ENCODE measurements around the gene VPS33B. TPM values are rescaled to one million over a fixed set of nuclear protein-coding genes. Genes with fewer than 3 reads are reported as not detected.

The VPS33B gene
- total RNA-seq, 4 donors from 2014 or later: 3.3 to 7.7 (median 4.3) TPM

- Histone ChIP-seq H3K9me3 (no peaks in the 10 kb centered on the region), H3K4me3 (no peak overlapping the region), H3K27me3 (no peaks in the 10 kb centered on the region), H3K36me3 (no peaks in the 10 kb centered on the region), H3K4me1 (no peaks in the 10 kb centered on the region), H3K27ac (no peak overlapping the region)
- TF ChIP-seq CTCF (IDR thresholded peaks at IDR 0.05 in 4 of 5, conservative IDR thresholded peaks at IDR 0.05 in 1 of 5) (no peak), POLR2A (IDR thresholded peaks at IDR 0.05) (no peak)
- in situ Hi-C loops (cut with MboI; ENCODE audit: low sequenced_read_pairs in 4 of 4): no loop called here
- DNase-seq: no peak
- ATAC-seq: no peak
- intact Hi-C loops (cut with DNase I; ENCODE audit: low total_unique reads): no loop called here
Measured at GRCh38 chr15:91031796-91032195, 9.4 kb upstream of the VPS33B start.

DNA sequence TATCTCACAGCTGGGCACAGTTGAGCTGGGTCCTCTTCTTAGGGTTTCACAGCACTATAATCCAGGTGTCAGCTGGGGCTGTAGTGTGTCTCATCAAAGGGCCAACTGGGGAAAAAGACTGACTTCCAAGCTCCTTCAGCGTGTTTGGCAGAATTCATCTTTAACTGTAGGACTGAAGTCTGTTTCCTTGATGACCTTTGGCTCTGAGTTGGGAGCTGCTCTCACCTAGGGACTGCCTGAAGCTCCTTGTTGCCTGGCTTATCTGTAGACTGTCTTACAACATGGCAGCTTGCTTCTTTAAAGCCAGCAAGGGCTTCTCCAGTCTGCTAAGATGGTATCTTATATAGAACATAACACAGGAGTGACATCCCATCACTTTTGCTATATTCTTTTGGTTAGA is 5.3 kb upstream of the VPS33B start:
- ATAC-seq (no peak), DNase-seq (no peak)
- no peaks in the 10 kb centered on the region for H3K27me3 ChIP-seq
- H3K9me3 ChIP-seq: no peaks in the 10 kb centered on the region
- H3K36me3 ChIP-seq: no peaks in the 10 kb centered on the region
- no peak overlapping the region for H3K27ac ChIP-seq
- in situ Hi-C loops (cut with MboI; ENCODE audit: low sequenced_read_pairs in 4 of 4) (no loop called here), intact Hi-C loops (cut with DNase I; ENCODE audit: low total_unique reads) (no loop called here)
- TF ChIP-seq POLR2A (IDR thresholded peaks at IDR 0.05) (no peak), CTCF (IDR thresholded peaks at IDR 0.05 in 4 of 5, conservative IDR thresholded peaks at IDR 0.05 in 1 of 5) (no peak)
- H3K4me3 ChIP-seq: no peak overlapping the region
- H3K4me1 ChIP-seq: peaks cover 5 to 6% of the 10 kb centered on the region in 2 donors

DNA sequence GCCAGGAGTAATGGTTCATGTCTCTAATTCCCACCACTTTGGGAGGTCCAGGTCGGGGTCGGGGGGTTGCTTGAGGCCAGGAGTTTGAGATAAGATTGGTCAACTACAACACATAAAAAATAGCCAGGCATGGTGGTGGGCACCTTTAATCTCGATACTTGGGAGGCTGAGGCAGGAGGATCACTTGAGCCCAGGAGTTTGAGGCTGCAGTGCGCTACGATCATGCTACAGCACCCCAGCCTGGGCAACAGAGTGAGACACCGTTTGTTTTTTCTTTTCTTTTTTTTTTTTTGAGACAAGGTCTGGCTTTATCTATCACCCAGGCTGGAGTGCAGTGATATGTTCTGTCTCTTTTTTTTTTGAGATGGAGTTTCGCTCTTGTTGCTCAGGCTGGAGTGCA is 1.3 kb upstream of the VPS33B start:
- intact Hi-C loops (cut with DNase I; ENCODE audit: low total_unique reads): loop anchor here (2.0 kb wide), 2 partner anchors 29 to 69 kb away; partner anchors contain the start of genes PRC1 and RCCD1
- TF ChIP-seq CTCF (IDR thresholded peaks at IDR 0.05 in 4 of 5, conservative IDR thresholded peaks at IDR 0.05 in 1 of 5) (no peak), POLR2A (IDR thresholded peaks at IDR 0.05) (no peak)

DNA sequence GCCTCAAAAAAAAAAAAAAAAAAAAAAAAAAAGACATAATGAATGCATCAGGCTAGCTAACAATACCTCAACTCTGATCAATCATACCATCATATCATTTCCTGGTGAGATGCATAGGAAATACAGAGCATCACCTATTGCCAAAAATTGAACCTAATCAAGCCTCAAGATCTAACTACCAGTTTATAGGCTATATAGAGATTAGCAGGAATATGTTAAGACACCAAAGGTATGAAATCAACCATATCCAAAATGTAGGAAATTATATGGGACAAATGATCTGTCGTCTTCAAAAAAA is 387 bp upstream of the VPS33B start:
- no peak for DNase-seq
- peak in 1 of 2 donors; percentile 11 for ATAC-seq
- intact Hi-C loops (cut with DNase I; ENCODE audit: low total_unique reads): loop anchor here (2.0 kb wide), 2 partner anchors 28 to 68 kb away; partner anchors contain the start of genes PRC1 and RCCD1

More for the DNA sequence above, 1.3 kb upstream of the VPS33B start:
- Histone ChIP-seq H3K4me3 (no peak overlapping the region), H3K27me3 (no peaks in the 10 kb centered on the region), H3K9me3 (no peaks in the 10 kb centered on the region), H3K36me3 (no peaks in the 10 kb centered on the region), H3K4me1 (peaks cover 18 to 26% of the 10 kb centered on the region in 2 donors), H3K27ac (no peak overlapping the region)
- ATAC-seq (no peak), DNase-seq (no peak)
- in situ Hi-C loops (cut with MboI; ENCODE audit: low sequenced_read_pairs in 4 of 4): no loop called here

More for the DNA sequence above, 387 bp upstream of the VPS33B start:
- Histone ChIP-seq H3K4me3 (peak overlapping the region; percentile 74 to 98 (median 96)), H3K4me1 (peaks cover 18 to 26% of the 10 kb centered on the region in 2 donors), H3K36me3 (no peaks in the 10 kb centered on the region), H3K27ac (peak overlapping the region; percentile 68 to 83 (median 72)), H3K27me3 (no peaks in the 10 kb centered on the region), H3K9me3 (no peaks in the 10 kb centered on the region)
- in situ Hi-C loops (cut with MboI; ENCODE audit: low sequenced_read_pairs in 4 of 4): no loop called here
- TF ChIP-seq POLR2A (IDR thresholded peaks at IDR 0.05): no peak
- no peak for TF ChIP-seq CTCF (IDR thresholded peaks at IDR 0.05 in 4 of 5, conservative IDR thresholded peaks at IDR 0.05 in 1 of 5)
